ENCODE data around the gene CRACDL. TPM values are rescaled to one million over a fixed set of nuclear protein-coding genes. Genes with fewer than 3 reads are reported as not detected.

Gene CRACDL
- total RNA-seq, 4 donors from 2014 or later: 5.2 to 10.6 (median 8.1) TPM

GRCh38 chr2:98815795-98816194, 120.2 kb downstream of the CRACDL start:
- no peak overlapping the region for H3K27ac ChIP-seq
- intact Hi-C loops (cut with DNase I): no loop called here
- DNase-seq: no peak
- no peaks in the 10 kb centered on the region for H3K4me1 ChIP-seq
- TF ChIP-seq POLR2A (IDR thresholded peaks at IDR 0.05) (no peak), CTCF (IDR thresholded peaks at IDR 0.05) (no peak)
- no peaks in the 10 kb centered on the region for H3K36me3 ChIP-seq
- H3K9me3 ChIP-seq: no peaks in the 10 kb centered on the region
- H3K4me3 ChIP-seq (replicated peaks in 1 of 3): no peak overlapping the region
- WGBS, 2 donors: 86 to 96% methylated on average over 2 of the region's 2 CpGs
- no peaks in the 10 kb centered on the region for H3K27me3 ChIP-seq

GRCh38 chr2:98811766-98812165, 124.3 kb downstream of the CRACDL start:
- peaks cover 1 to 13% of the 10 kb centered on the region in 2 donors for H3K4me1 ChIP-seq
- H3K27ac ChIP-seq: no peak overlapping the region
- no peak for DNase-seq
- H3K27me3 ChIP-seq: no peaks in the 10 kb centered on the region
- 95 to 100% methylated on average over 2 of the region's 2 CpGs for WGBS, 2 donors
- TF ChIP-seq CTCF (IDR thresholded peaks at IDR 0.05) (no peak), POLR2A (IDR thresholded peaks at IDR 0.05) (no peak)
- no peaks in the 10 kb centered on the region for H3K9me3 ChIP-seq
- H3K4me3 ChIP-seq (replicated peaks in 1 of 3): no peak overlapping the region
- no peaks in the 10 kb centered on the region for H3K36me3 ChIP-seq
- intact Hi-C loops (cut with DNase I): no loop called here

- Histone ChIP-seq H3K4me1 (peaks cover 12 to 25% of the 10 kb centered on the region in 2 donors), H3K27ac (no peak overlapping the region), H3K9me3 (no peaks in the 10 kb centered on the region), H3K36me3 (no peaks in the 10 kb centered on the region), H3K4me3 (replicated peaks in 1 of 3) (no peak overlapping the region), H3K27me3 (no peaks in the 10 kb centered on the region)
- intact Hi-C loops (cut with DNase I): no loop called here
- no peak for DNase-seq
- WGBS, 2 donors: 52 to 55% methylated on average over 3 of the region's 3 CpGs
- no peak for TF ChIP-seq CTCF (IDR thresholded peaks at IDR 0.05)
- TF ChIP-seq POLR2A (IDR thresholded peaks at IDR 0.05): no peak
Observed at GRCh38 chr2:98810588-98810928, 125.5 kb downstream of the CRACDL start.

- H3K4me3 ChIP-seq (replicated peaks in 1 of 3): no peak overlapping the region
- TF ChIP-seq CTCF (IDR thresholded peaks at IDR 0.05) (no peak), POLR2A (IDR thresholded peaks at IDR 0.05) (no peak)
- WGBS, 2 donors: 49 to 53% methylated on average over 7 of the region's 7 CpGs
- H3K27me3 ChIP-seq: no peaks in the 10 kb centered on the region
- intact Hi-C loops (cut with DNase I): loop anchor here (10.0 kb wide), 1 partner anchor 75 kb away; the partner anchor contains the start of gene MGAT4A
- H3K27ac ChIP-seq: no peak overlapping the region
- peaks cover 18 to 30% of the 10 kb centered on the region in 2 donors for H3K4me1 ChIP-seq
- H3K36me3 ChIP-seq: no peaks in the 10 kb centered on the region
- H3K9me3 ChIP-seq: no peaks in the 10 kb centered on the region
- no peak for DNase-seq
Observed at GRCh38 chr2:98809878-98810587, 126.0 kb downstream of the CRACDL start.

GRCh38 chr2:98809116-98809515, 126.9 kb downstream of the CRACDL start:
- Histone ChIP-seq H3K9me3 (no peaks in the 10 kb centered on the region), H3K36me3 (no peaks in the 10 kb centered on the region), H3K27me3 (no peaks in the 10 kb centered on the region), H3K4me1 (peaks cover 20 to 34% of the 10 kb centered on the region in 2 donors), H3K27ac (no peak overlapping the region), H3K4me3 (replicated peaks in 1 of 3) (no peak overlapping the region)
- intact Hi-C loops (cut with DNase I): loop anchor here (10.0 kb wide), 1 partner anchor 74 kb away; the partner anchor contains the start of gene MGAT4A
- no peak for DNase-seq
- WGBS, 2 donors: 90% methylated on average over 4 of the region's 4 CpGs
- TF ChIP-seq POLR2A (IDR thresholded peaks at IDR 0.05) (no peak), CTCF (IDR thresholded peaks at IDR 0.05) (no peak)
